ENCODE data around the gene COL4A1.

Gene COL4A1

GRCh38 chr13:110279684-110280083, 27.3 kb downstream of the COL4A1 start:
- no peak for DNase-seq (ENCODE audit: low read depth in 2 of 3, low spot score in 1 of 3)

- DNase-seq (ENCODE audit: low read depth in 2 of 3, low spot score in 1 of 3): no peak
Measured at GRCh38 chr13:110278859-110279258, 28.1 kb downstream of the COL4A1 start.

GRCh38 chr13:110277357-110277975, 29.5 kb downstream of the COL4A1 start:
- no peak for DNase-seq (ENCODE audit: low read depth in 2 of 3, low spot score in 1 of 3)

- no peak for DNase-seq (ENCODE audit: low read depth in 2 of 3, low spot score in 1 of 3)
Measured at GRCh38 chr13:110276553-110276950, 30.4 kb downstream of the COL4A1 start.

- no peak for DNase-seq (ENCODE audit: low read depth in 2 of 3, low spot score in 1 of 3)
Measured at GRCh38 chr13:110275931-110276552, 30.9 kb downstream of the COL4A1 start.

- no peak for DNase-seq (ENCODE audit: low read depth in 2 of 3, low spot score in 1 of 3)
Measured at GRCh38 chr13:110274687-110275086, 32.3 kb downstream of the COL4A1 start.

- DNase-seq (ENCODE audit: low read depth in 2 of 3, low spot score in 1 of 3): no peak
Measured at GRCh38 chr13:110273254-110273653, 33.7 kb downstream of the COL4A1 start.

- DNase-seq (ENCODE audit: low read depth in 2 of 3, low spot score in 1 of 3): no peak
Measured at GRCh38 chr13:110272651-110273050, 34.3 kb downstream of the COL4A1 start.

GRCh38 chr13:110272227-110272626, 34.7 kb downstream of the COL4A1 start:
- DNase-seq (ENCODE audit: low read depth in 2 of 3, low spot score in 1 of 3): no peak

GRCh38 chr13:110271313-110271712, 35.6 kb downstream of the COL4A1 start:
- DNase-seq (ENCODE audit: low read depth in 2 of 3, low spot score in 1 of 3): no peak

GRCh38 chr13:110270507-110270906, 36.5 kb downstream of the COL4A1 start:
- DNase-seq (ENCODE audit: low read depth in 2 of 3, low spot score in 1 of 3): no peak

- no peak for DNase-seq (ENCODE audit: low read depth in 2 of 3, low spot score in 1 of 3)
Measured at GRCh38 chr13:110269509-110270185, 37.3 kb downstream of the COL4A1 start.

- no peak for DNase-seq (ENCODE audit: low read depth in 2 of 3, low spot score in 1 of 3)
Measured at GRCh38 chr13:110268576-110269185, 38.3 kb downstream of the COL4A1 start.

GRCh38 chr13:110268061-110268460, 38.9 kb downstream of the COL4A1 start:
- DNase-seq (ENCODE audit: low read depth in 2 of 3, low spot score in 1 of 3): no peak

GRCh38 chr13:110266983-110267382, 40.0 kb downstream of the COL4A1 start:
- no peak for DNase-seq (ENCODE audit: low read depth in 2 of 3, low spot score in 1 of 3)

- DNase-seq (ENCODE audit: low read depth in 2 of 3, low spot score in 1 of 3): no peak
Measured at GRCh38 chr13:110266431-110266809, 40.5 kb downstream of the COL4A1 start.

GRCh38 chr13:110265682-110266430, 41.1 kb downstream of the COL4A1 start:
- no peak for DNase-seq (ENCODE audit: low read depth in 2 of 3, low spot score in 1 of 3)

- DNase-seq (ENCODE audit: low read depth in 2 of 3, low spot score in 1 of 3): no peak
Measured at GRCh38 chr13:110265341-110265681, 41.6 kb downstream of the COL4A1 start.

- no peak for DNase-seq (ENCODE audit: low read depth in 2 of 3, low spot score in 1 of 3)
Measured at GRCh38 chr13:110264685-110265275, 42.2 kb downstream of the COL4A1 start.

GRCh38 chr13:110263888-110264287, 43.1 kb downstream of the COL4A1 start:
- no peak for DNase-seq (ENCODE audit: low read depth in 2 of 3, low spot score in 1 of 3)

- DNase-seq (ENCODE audit: low read depth in 2 of 3, low spot score in 1 of 3): no peak
Measured at GRCh38 chr13:110263404-110263803, 43.6 kb downstream of the COL4A1 start.
